ENCODE data around the gene WDR93.
"Not testable (repeated sequence)": the region's sequence is repeated elsewhere in the genome, so short reads cannot be mapped to it uniquely, and the experiment has no call there.

WDR93 gene

GRCh38 chr15:89774492-89774891 is 83.9 kb downstream of the WDR93 start:
- no peak for DNase-seq

- DNase-seq: no peak
Measured at GRCh38 chr15:89775815-89776214, 85.2 kb downstream of the WDR93 start.

DNA sequence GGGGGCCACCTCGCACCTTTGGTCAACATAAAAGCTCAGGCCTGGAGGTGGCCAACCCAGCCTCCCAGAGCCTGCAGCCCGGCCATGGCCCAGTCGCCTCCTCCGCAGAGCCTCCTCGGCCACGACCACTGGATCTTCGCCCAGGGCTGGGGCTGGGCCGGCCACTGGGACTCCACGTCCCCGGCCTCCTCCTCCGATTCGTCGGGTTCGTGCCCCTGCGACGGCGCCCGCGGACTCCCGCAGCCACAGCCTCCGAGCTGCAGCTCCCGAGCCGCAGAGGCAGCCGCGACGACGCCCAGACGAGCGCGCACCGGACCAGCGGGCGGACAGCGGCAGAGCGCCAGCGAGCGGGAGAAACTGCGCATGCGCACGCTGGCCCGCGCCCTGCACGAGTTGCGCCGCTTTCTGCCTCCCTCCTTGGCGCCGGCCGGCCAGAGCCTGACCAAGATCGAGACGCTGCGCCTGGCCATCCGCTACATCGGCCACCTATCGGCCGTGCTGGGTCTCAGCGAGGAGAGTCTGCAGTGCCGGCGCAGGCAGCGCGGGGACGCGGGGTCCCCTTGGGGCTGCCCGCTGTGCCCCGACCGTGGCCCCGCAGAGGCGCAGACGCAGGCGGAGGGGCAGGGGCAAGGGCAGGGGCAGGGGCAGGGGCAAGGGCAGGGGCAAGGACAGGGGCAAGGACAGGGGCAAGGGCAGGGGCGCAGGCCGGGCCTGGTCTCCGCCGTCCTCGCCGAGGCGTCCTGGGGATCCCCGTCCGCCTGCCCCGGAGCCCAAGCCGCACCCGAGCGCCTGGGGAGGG is 85.9 kb downstream of the WDR93 start, which contains the start of gene MESP2:
Gene MESP2, plus strand, starts transcription at position 59 of the 799 bp plus-strand sequence. Its CDS starts 26 bp downstream, at position 85.
- DNase-seq: peak; percentile 81

DNA sequence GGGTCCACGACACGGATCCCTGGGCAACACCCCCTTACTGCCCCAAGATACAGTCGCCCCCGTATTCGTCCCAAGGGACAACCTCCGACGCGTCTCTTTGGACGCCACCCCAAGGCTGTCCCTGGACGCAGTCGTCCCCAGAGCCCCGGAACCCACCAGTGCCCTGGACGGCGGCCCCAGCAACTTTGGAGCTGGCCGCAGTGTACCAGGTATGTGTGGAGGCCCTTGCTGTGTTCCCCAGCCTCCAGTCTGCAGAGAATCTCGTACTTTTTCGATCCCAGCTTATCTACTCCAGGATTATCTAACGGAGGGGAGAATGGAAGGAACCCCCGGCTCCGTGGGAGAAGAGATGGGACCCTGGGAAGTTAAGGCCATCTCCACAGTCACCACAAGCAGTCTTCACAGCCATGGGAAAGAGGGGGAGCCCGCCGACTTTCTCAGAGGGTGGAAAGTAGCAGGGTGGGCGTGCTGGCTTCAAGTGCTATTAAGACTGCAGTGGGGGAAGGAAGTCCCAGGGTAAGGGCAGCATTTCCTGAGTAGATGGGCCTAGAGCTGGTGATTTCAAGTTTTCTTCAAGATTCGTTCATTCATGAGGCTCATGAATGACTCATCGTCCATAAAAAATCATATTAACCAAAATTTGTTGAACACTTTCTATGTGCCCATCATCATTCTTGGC is 86.6 kb downstream of the WDR93 start:
- DNase-seq: no peak

DNA sequence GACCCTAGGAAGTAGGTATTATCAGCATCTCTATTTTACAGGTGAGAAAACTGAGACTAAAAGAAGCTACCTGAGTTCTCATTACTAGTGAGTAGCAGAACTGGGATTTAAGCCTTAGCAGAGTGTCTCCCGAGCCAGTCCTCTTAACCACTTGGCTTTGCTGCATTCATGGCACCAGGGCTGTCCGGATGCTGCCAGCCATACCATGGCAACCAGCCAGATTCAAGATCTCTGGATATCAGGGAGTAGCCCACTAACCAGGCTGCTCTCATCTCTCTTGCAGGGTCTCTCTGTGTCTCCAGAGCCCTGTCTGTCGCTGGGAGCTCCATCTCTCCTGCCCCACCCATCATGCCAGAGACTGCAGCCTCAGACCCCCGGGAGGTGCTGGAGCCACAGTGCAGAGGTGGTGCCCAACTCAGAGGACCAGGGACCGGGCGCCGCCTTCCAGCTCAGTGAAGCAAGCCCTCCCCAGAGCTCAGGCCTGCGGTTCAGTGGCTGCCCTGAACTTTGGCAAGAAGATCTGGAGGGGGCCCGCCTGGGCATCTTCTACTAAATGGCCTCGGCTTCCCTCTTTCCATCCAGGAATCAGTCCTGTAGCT is 87.3 kb downstream of the WDR93 start:
- no peak for DNase-seq

GRCh38 chr15:89778861-89779260 is 88.2 kb downstream of the WDR93 start:
- no peak for DNase-seq

GRCh38 chr15:89780601-89781000 is 90.0 kb downstream of the WDR93 start:
- DNase-seq: no peak

- peak; percentile 61 for DNase-seq
Measured at GRCh38 chr15:89781055-89781454, 90.4 kb downstream of the WDR93 start.

- DNase-seq: no peak
Measured at GRCh38 chr15:89781891-89782618, 91.4 kb downstream of the WDR93 start.

- not testable (repeated sequence) for DNase-seq
Measured at GRCh38 chr15:89782619-89782950, 92.0 kb downstream of the WDR93 start.

- DNase-seq: no peak
Measured at GRCh38 chr15:89783111-89783860, 92.7 kb downstream of the WDR93 start.

- no peak for DNase-seq
Measured at GRCh38 chr15:89783861-89784685, 93.5 kb downstream of the WDR93 start.

DNA sequence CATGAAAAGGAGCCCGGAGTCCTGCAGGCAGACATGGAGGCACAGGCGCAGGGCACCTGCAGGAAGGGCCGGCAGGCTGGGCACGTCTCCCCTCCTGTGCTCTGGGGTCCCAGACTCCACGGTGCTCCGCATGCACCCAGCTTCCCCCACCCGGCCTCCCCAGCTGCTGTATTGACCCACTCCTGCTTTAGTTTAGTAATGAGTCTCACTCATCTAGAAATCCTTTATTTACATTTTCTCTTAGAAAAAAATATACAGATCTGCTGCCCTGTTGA is 94.0 kb downstream of the WDR93 start:
- DNase-seq: no peak

DNA sequence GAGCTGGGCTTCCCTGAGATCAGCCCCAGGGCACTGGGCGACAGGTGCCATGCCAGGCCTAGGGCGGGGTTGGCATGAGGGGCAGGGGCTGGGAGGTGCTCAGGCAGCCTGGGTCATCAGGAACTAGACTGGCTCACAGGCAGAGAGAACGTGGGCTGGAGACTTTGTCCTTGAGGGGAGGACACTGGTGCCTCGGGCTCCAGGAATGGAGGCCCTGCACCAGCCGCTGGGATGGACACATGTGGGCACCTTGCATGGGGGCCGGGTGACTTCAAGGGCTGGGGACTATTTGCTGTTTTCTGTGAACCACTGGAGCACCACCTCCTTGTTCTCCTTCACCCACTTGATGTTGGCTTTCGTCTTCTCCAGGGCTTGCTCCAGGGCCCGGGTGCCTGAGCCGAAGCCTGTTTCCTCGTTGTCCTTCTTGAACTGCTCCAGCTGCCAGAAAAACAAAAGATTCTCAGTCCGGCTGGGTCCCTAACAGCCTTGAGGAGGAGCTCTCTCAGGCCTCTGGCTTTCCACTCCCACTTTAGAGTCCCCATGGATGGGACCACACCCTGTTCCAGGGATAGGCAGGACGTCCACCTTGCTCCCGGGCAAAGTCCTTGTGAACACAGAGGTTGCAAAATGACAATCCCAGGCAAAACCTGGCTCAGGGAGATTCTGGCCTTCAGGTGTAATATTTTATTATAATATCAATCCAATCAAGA is 94.6 kb downstream of the WDR93 start:
- no peak for DNase-seq

- DNase-seq: no peak
Measured at GRCh38 chr15:89785774-89786140, 95.1 kb downstream of the WDR93 start.

DNA sequence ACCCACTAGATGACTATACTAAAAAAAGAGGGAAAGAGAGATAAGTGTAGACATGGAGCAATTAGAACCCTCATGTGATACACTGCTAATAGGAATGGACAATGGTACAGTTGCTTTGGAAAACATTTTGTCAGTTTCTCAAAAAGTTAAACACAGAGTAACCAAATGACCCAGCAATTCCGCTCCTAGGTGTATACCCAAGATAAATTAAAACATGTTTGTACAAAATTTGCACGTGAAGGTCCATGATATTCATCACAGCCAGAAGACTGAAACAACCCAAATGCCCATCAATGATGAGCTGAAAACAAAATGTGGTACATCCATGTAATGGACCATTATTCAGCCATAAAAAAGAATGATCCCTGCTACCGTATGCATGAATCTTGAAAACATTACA is 97.3 kb downstream of the WDR93 start:
- DNase-seq: no peak

GRCh38 chr15:89788585-89788984 is 98.0 kb downstream of the WDR93 start:
- not testable (repeated sequence) for DNase-seq

GRCh38 chr15:89790206-89790605 is 99.6 kb downstream of the WDR93 start:
- DNase-seq: no peak

GRCh38 chr15:89790661-89791060 is 100.0 kb downstream of the WDR93 start:
- no peak for DNase-seq

DNA sequence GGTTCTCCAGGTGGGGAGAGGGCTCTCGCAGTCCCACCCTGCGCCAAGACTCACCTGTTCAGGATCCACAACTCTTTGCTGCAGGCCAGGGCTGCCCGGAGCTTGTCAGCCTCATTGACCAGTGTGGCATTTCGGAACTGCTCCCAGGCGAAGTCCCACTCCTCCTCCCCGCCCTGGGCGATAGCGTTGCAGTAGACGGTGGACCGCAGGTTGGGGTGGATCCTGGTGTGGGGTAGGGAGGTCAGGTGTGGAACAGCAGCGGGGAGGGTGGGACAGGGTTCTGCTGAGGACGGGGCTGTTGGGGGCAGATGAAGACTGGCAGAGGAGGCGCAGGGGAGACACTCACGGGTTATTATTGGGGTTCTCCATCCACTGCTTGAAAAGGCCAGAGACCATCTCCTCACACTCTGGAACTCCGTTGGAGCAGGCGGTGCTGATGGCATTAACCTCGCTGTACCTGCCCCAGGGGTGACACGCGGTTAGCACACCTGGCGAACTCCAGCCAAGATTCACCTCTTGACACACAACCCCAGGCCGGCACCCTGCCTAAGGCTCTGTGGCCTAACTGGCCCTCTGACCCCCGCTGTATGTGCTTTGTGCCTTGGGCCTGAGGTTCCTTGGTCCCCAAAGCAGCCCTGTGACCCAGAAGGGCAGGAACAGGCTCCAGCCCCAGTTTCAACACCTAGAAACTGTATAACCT is 101.6 kb downstream of the WDR93 start:
- no peak for DNase-seq

Data from activated effector memory CD4-positive, alpha-beta T cell treated with anti-CD3 and anti-CD28 coated beads, Interleukin-2, amount 50 U/mL, for 16 hours (primary cell).